ENCODE measurements around the gene NEGR1. TPM values are rescaled to one million over a fixed set of nuclear protein-coding genes. Genes with fewer than 3 reads are reported as not detected.

Gene NEGR1
- total and polyA plus RNA-seq, 4 donors, result 0.86 to 7.3 (median 2.5) TPM

DNA sequence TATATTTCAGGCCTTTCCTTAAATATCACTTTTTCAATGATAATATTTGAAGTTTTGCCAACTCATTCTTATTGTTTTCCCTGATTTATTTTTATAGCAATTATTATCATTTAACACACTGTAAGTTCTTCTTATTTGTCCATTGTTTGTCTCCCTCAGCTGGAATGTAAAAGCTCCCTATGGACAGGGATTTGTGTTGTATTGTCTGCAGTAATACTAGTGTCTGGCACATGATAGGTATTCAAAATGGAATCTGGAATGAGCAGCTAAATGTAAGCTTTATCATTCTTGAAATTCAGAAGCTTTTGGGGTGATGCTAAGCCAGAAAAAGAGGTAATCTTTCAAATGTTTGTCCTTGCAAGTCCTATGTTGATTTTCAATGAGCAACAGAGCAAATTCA is 112.1 kb downstream of the NEGR1 start:
- no peaks in the 10 kb centered on the region for H3K27me3 ChIP-seq (ENCODE audit: control insufficient read depth in 3 of 3, insufficient read depth in 3 of 3, low read length in 2 of 3)
- no peaks in the 10 kb centered on the region for H3K9me3 ChIP-seq (ENCODE audit: control insufficient read depth in 4 of 4, insufficient read depth in 3 of 4, low read length in 3 of 4)
- H3K4me3 ChIP-seq, result no peak overlapping the region
- no peak overlapping the region for H3K9ac ChIP-seq (ENCODE audit: insufficient read depth in 1 of 2, low read length in 2 of 2)
- DNase-seq (no peak), ATAC-seq (ENCODE audit: insufficient read depth, low FRiP score) (no peak)
- peaks cover 0 to 8% (median 0%) of the 10 kb centered on the region in 5 donors for H3K4me1 ChIP-seq (ENCODE audit: control insufficient read depth in 5 of 5, insufficient read depth in 5 of 5, low read length in 5 of 5)
- no peaks in the 10 kb centered on the region for H3K36me3 ChIP-seq (ENCODE audit: control insufficient read depth in 4 of 4, insufficient read depth in 4 of 4, low read length in 4 of 4)
- TF ChIP-seq, protein P1, sequence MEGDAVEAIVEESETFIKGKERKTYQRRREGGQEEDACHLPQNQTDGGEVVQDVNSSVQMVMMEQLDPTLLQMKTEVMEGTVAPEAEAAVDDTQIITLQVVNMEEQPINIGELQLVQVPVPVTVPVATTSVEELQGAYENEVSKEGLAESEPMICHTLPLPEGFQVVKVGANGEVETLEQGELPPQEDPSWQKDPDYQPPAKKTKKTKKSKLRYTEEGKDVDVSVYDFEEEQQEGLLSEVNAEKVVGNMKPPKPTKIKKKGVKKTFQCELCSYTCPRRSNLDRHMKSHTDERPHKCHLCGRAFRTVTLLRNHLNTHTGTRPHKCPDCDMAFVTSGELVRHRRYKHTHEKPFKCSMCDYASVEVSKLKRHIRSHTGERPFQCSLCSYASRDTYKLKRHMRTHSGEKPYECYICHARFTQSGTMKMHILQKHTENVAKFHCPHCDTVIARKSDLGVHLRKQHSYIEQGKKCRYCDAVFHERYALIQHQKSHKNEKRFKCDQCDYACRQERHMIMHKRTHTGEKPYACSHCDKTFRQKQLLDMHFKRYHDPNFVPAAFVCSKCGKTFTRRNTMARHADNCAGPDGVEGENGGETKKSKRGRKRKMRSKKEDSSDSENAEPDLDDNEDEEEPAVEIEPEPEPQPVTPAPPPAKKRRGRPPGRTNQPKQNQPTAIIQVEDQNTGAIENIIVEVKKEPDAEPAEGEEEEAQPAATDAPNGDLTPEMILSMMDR (IDR thresholded peaks at IDR 0.05; ENCODE audit: control extremely low read depth, extremely low read depth), result no peak
- no peak overlapping the region for H3K27ac ChIP-seq (ENCODE audit: low read depth in 1 of 2, low read length in 1 of 2)

DNA sequence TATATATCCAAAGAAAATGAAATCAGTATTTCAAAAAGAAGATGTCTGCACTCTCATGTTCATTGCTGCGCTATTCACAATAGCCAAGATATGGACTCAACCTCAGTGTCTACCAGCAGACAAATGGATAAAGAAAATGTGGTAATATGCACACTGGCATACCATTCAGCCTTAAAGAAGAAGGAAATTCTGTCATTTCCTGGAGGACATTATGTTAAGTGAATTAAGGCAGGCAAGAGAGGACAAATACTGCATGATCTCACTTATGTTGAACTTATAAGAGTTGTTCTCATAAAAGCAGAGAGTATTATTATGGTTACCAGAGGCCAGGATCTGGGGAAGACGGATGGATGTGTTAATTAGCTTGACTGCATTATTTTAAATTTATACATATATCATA is 115.9 kb downstream of the NEGR1 start:
- H3K4me3 ChIP-seq, result no peak overlapping the region
- H3K27ac ChIP-seq (ENCODE audit: low read depth in 1 of 2, low read length in 1 of 2), result no peak overlapping the region
- no peaks in the 10 kb centered on the region for H3K27me3 ChIP-seq (ENCODE audit: control insufficient read depth in 3 of 3, insufficient read depth in 3 of 3, low read length in 2 of 3)
- no peak overlapping the region for H3K9ac ChIP-seq (ENCODE audit: insufficient read depth in 1 of 2, low read length in 2 of 2)
- DNase-seq (no peak), ATAC-seq (ENCODE audit: insufficient read depth, low FRiP score) (no peak)
- H3K4me1 ChIP-seq (ENCODE audit: control insufficient read depth in 5 of 5, insufficient read depth in 5 of 5, low read length in 5 of 5), result peaks cover 0 to 6% (median 0%) of the 10 kb centered on the region in 5 donors
- no peaks in the 10 kb centered on the region for H3K9me3 ChIP-seq (ENCODE audit: control insufficient read depth in 4 of 4, insufficient read depth in 3 of 4, low read length in 3 of 4)
- no peaks in the 10 kb centered on the region for H3K36me3 ChIP-seq (ENCODE audit: control insufficient read depth in 4 of 4, insufficient read depth in 4 of 4, low read length in 4 of 4)
- TF ChIP-seq, protein P1 (IDR thresholded peaks at IDR 0.05; ENCODE audit: control extremely low read depth, extremely low read depth), result no peak
- WGBS, 2 donors, result 86 to 87% methylated on average over 2 of the region's 2 CpGs

DNA sequence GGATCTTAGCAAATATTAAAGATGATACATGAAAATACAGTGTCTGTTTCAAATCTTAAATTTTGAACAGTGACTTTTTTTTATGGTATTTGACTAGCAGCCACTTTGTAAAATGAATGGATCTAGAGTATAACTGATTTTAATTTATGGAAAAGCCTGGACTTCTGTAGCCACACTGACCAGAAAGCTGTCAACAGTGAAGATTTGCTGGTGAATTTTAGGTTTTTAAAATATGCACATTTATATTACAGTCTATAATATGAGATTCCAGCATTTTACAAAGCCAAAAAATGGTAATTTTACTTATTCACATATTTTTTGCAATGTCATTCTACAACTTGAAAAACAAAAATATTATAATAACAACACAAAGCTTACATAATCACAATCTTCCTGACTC is 131.8 kb downstream of the NEGR1 start:
- DNase-seq (no peak), ATAC-seq (ENCODE audit: insufficient read depth, low FRiP score) (no peak)
- Histone ChIP-seq H3K36me3 (ENCODE audit: control insufficient read depth in 4 of 4, insufficient read depth in 4 of 4, low read length in 4 of 4) (no peaks in the 10 kb centered on the region), H3K27me3 (ENCODE audit: control insufficient read depth in 3 of 3, insufficient read depth in 3 of 3, low read length in 2 of 3) (no peaks in the 10 kb centered on the region), H3K9me3 (ENCODE audit: control insufficient read depth in 4 of 4, insufficient read depth in 3 of 4, low read length in 3 of 4) (no peaks in the 10 kb centered on the region), H3K27ac (ENCODE audit: low read depth in 1 of 2, low read length in 1 of 2) (no peak overlapping the region), H3K9ac (ENCODE audit: insufficient read depth in 1 of 2, low read length in 2 of 2) (no peak overlapping the region), H3K4me3 (no peak overlapping the region), H3K4me1 (ENCODE audit: control insufficient read depth in 5 of 5, insufficient read depth in 5 of 5, low read length in 5 of 5) (no peaks in the 10 kb centered on the region)
- TF ChIP-seq, protein P1 (IDR thresholded peaks at IDR 0.05; ENCODE audit: control extremely low read depth, extremely low read depth), result no peak

DNA sequence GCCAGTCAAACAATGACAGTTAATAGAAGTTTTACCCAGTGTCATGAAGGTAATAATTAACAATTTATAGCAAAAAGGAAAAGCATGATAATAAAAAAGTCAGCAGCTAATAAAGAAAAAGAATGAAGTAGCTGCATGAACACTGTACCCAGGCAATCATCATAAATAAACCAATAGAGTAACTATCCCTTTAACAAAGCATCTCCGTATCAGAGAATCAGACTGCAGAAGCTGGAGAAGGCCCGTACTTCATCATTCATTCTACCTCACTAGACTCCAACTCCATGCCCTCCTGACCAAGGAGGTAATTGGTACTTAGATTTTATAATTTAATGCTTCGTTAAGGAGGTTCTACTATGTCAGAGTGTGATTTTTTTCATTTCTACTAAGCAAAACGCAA is 140.5 kb downstream of the NEGR1 start:
- no peak for ATAC-seq (ENCODE audit: insufficient read depth, low FRiP score)
- TF ChIP-seq, protein P1 (IDR thresholded peaks at IDR 0.05; ENCODE audit: control extremely low read depth, extremely low read depth), result no peak
- 85 to 96% methylated on average over 4 of the region's 4 CpGs for WGBS, 2 donors

More for the DNA sequence above, 140.5 kb downstream of the NEGR1 start:
- no peak for DNase-seq
- no peaks in the 10 kb centered on the region for H3K9me3 ChIP-seq (ENCODE audit: control insufficient read depth in 4 of 4, insufficient read depth in 3 of 4, low read length in 3 of 4)
- no peak overlapping the region for H3K9ac ChIP-seq (ENCODE audit: insufficient read depth in 1 of 2, low read length in 2 of 2)
- H3K36me3 ChIP-seq (ENCODE audit: control insufficient read depth in 4 of 4, insufficient read depth in 4 of 4, low read length in 4 of 4), result no peaks in the 10 kb centered on the region
- H3K27ac ChIP-seq (ENCODE audit: low read depth in 1 of 2, low read length in 1 of 2), result no peak overlapping the region
- H3K4me3 ChIP-seq, result no peak overlapping the region
- no peaks in the 10 kb centered on the region for H3K4me1 ChIP-seq (ENCODE audit: control insufficient read depth in 5 of 5, insufficient read depth in 5 of 5, low read length in 5 of 5)
- H3K27me3 ChIP-seq (ENCODE audit: control insufficient read depth in 3 of 3, insufficient read depth in 3 of 3, low read length in 2 of 3), result no peaks in the 10 kb centered on the region

Data from lung (tissue), 12 donors.